HepG2 (cell line): ENCODE data around the gene RNF126. TPM values are rescaled to one million over a fixed set of nuclear protein-coding genes. Genes with fewer than 3 reads are reported as not detected.

Experiments used
- CCDC6 ChIP-seq: sonication (generic); formaldehyde crosslinking; IDR thresholded peaks from 2 replicates; pipeline ENCODE4 v1.8.1; 2022; ENCODE audit warnings: mild to moderate bottlenecking, missing genetic modification reagents, moderate library complexity
- CTCF ChIP-seq: sonication (generic); formaldehyde crosslinking; IDR thresholded peaks from 2 replicates; pipeline ENCODE4 v1.5.0; 2020; ENCODE audit warnings: mild to moderate bottlenecking, missing genetic modification reagents, moderate library complexity
- EZH2 ChIP-seq: conservative IDR thresholded peaks from 2 replicates; pipeline ENCODE4 v1.6.1; 2012; ENCODE audit warnings: mild to moderate bottlenecking, low read depth, low read length, moderate library complexity
- FOXK2 ChIP-seq: fragments of 450-650 bp; IDR thresholded peaks from 2 replicates; pipeline ENCODE4 v1.6.1; 2016
- FOXO4 ChIP-seq: sonication (generic); formaldehyde crosslinking; conservative IDR thresholded peaks from 2 replicates; pipeline ENCODE4 v1.8.1; 2023; ENCODE audit warnings: missing genetic modification reagents
- FOXP1 ChIP-seq, 2 experiments: fragments of 450-650 bp in 1 of 2; IDR thresholded peaks; 2 replicates each; pipeline ENCODE4 v1.6.1; 2017 to 2018; ENCODE audit warnings: antibody characterized with exemption in 1 of 2
- HOXA5 ChIP-seq: sonication (generic); formaldehyde crosslinking; IDR thresholded peaks from 2 replicates; pipeline ENCODE4 v1.4.0; 2020; ENCODE audit warnings: missing genetic modification reagents
- KMT2A ChIP-seq: sonication (generic); formaldehyde crosslinking; IDR thresholded peaks from 2 replicates; pipeline ENCODE4 v1.4.0; 2020; ENCODE audit warnings: missing genetic modification reagents
- POGK ChIP-seq: sonication (generic); formaldehyde crosslinking; conservative IDR thresholded peaks from 2 replicates; pipeline ENCODE4 v1.8.0; 2022; ENCODE audit warnings: mild to moderate bottlenecking, moderate library complexity, missing genetic modification reagents
- TBP ChIP-seq: sonication (generic); formaldehyde crosslinking; IDR thresholded peaks from 2 replicates; pipeline ENCODE4 v1.5.0; 2020; ENCODE audit warnings: missing genetic modification reagents
- TFE3 ChIP-seq: IDR thresholded peaks from 2 replicates; pipeline ENCODE4 v1.6.1; 2016
- USF2 ChIP-seq, 2 experiments: sonication (generic) in 1 of 2; formaldehyde crosslinking in 1 of 2; IDR thresholded peaks; 2 replicates each; pipeline versions ENCODE4 v1.5.1 to v1.6.1; 2011 to 2020; ENCODE audit warnings: borderline replicate concordance in 1 of 2, low read depth in 1 of 2, low read length in 1 of 2, mild to moderate bottlenecking in 1 of 2, missing genetic modification reagents in 1 of 2, moderate library complexity in 1 of 2
- ZGPAT ChIP-seq: IDR thresholded peaks from 2 replicates; pipeline ENCODE4 v1.6.1; 2016; ENCODE audit warnings: mild to moderate bottlenecking
- ZKSCAN1 ChIP-seq: fragments of 150-350 bp; IDR thresholded peaks from 2 replicates; pipeline ENCODE4 v1.6.1; 2014; ENCODE audit warnings: low read length
- ZNF30 ChIP-seq: sonication (generic); formaldehyde crosslinking; IDR thresholded peaks from 2 replicates; pipeline ENCODE4 v1.5.0; 2020; ENCODE audit warnings: mild to moderate bottlenecking, missing genetic modification reagents
- ZNF619 ChIP-seq: sonication (generic); formaldehyde crosslinking; IDR thresholded peaks from 2 replicates; pipeline ENCODE4 v1.4.0; 2020; ENCODE audit warnings: mild to moderate bottlenecking, missing genetic modification reagents
- ZNF660 ChIP-seq: sonication (generic); formaldehyde crosslinking; IDR thresholded peaks from 2 replicates; pipeline ENCODE4 v1.5.1; 2020; ENCODE audit warnings: mild to moderate bottlenecking, low read depth, missing genetic modification reagents, borderline replicate concordance
- ZNF775 ChIP-seq: sonication (generic); formaldehyde crosslinking; IDR thresholded peaks from 2 replicates; pipeline ENCODE4 v1.4.0; 2020; ENCODE audit warnings: missing genetic modification reagents, mild to moderate bottlenecking, moderate library complexity, borderline replicate concordance
- ZNF780A ChIP-seq: sonication (generic); formaldehyde crosslinking; IDR thresholded peaks from 2 replicates; pipeline ENCODE4 v1.8.0; 2022; ENCODE audit warnings: mild to moderate bottlenecking, missing genetic modification reagents, moderate library complexity
- polyA plus RNA-seq, 8 experiments: library from polyadenylated mRNA; depleted of rRNA in 3 of 8; stranded (reverse) in 7 of 8; unstranded in 1 of 8; fragments of >200 nt; fragmentation: Illumina TruSeq in 4 of 8; extraction: Trizol in 4 of 8; gene quantifications; 2 replicates each; pipeline versions ENCODE4 v1.2.1 to v1.2.3, GENCODE V29; 2011 to 2016; ENCODE audit warnings: low read depth in 4 of 8, missing spikeins in 1 of 8, mixed read lengths in 1 of 8; ENCODE audit not compliant: insufficient read depth in 1 of 8
- total RNA-seq, 5 experiments: library from RNA; depleted of rRNA; stranded (reverse); fragments of >200 nt; fragmentation: Illumina TruSeq; extraction: Trizol; gene quantifications; 2 replicates each; pipeline ENCODE4 v1.2.3, GENCODE V29; 2016; ENCODE audit warnings: low read depth in 1 of 5

RNF126 gene
- total and polyA plus RNA-seq, 2 of the 13 experiments (the other 11 are each of a cell fraction or from before 2014, with no cell fraction given), result 23.2 to 34.0 TPM

GRCh38 chr19:662207-662961 lies 630 bp downstream of the RNF126 start (continued):
- no peak for TF ChIP-seq FOXO4 (CRISPR knock-in tag)
- TF ChIP-seq ZNF619 (CRISPR knock-in tag), result no peak
- no peak for TF ChIP-seq USF2 (IDR thresholded peaks at IDR 0.05; ENCODE audit: low read depth, low read length)
- TF ChIP-seq USF2 (CRISPR knock-in tag; IDR thresholded peaks at IDR 0.05; ENCODE audit: borderline replicate concordance), result no peak
- no peak for TF ChIP-seq FOXP1 (IDR thresholded peaks at IDR 0.05)
- TF ChIP-seq FOXP1 (CRISPR knock-in tag; IDR thresholded peaks at IDR 0.05), result no peak
- TF ChIP-seq ZNF775, result no peak
- TF ChIP-seq ZNF660, result no peak
- no peak for TF ChIP-seq ZKSCAN1
- TF ChIP-seq ZGPAT (CRISPR knock-in tag), result no peak; the same call in 1 of the 2 replicates
- TF ChIP-seq TBP (CRISPR knock-in tag), result no peak
- TF ChIP-seq FOXK2, result no peak
- no peak for TF ChIP-seq CTCF (CRISPR knock-in tag)
- no peak for TF ChIP-seq CCDC6 (CRISPR knock-in tag)
- no peak for TF ChIP-seq HOXA5 (CRISPR knock-in tag)
- no peak for TF ChIP-seq KMT2A (CRISPR knock-in tag)
- no peak for TF ChIP-seq ZNF30
- 0 out of 2 replicates have a peak, but pooled peaks have one; percentile 2 for TF ChIP-seq ZNF780A
- TF ChIP-seq POGK (CRISPR knock-in tag), result no peak; the same call in 1 of the 2 replicates
- TF ChIP-seq EZH2, result no peak
- TF ChIP-seq TFE3 (CRISPR knock-in tag), result no peak
